Chondrocyte (in vitro differentiated cells): ENCODE measurements around the gene PLVAP. TPM values are rescaled to one million over a fixed set of nuclear protein-coding genes. Genes with fewer than 3 reads are reported as not detected.

Source experiments
- DNase-seq: peaks from one replicate; pipeline ENCODE4 v3.0.0; 2021; ENCODE audit warnings: mixed read lengths, low spot score
- H3K27ac Mint-ChIP-seq: one replicate; pipeline ENCODE4 v1.8.0; 2021; ENCODE audit warnings: mild to moderate bottlenecking, moderate library complexity, mixed read lengths; ENCODE audit not compliant: unreplicated experiment
- H3K27me3 Mint-ChIP-seq: 2 replicates; pipeline ENCODE4 v1.8.0; 2021; ENCODE audit warnings: low read depth, mixed read lengths
- H3K36me3 Mint-ChIP-seq: 2 replicates; pipeline ENCODE4 v1.8.0; 2021; ENCODE audit warnings: low read depth, mixed read lengths
- H3K4me1 Mint-ChIP-seq: 2 replicates; pipeline ENCODE4 v1.8.0; 2021; ENCODE audit warnings: low read depth, mild to moderate bottlenecking, mixed read lengths
- H3K4me3 Mint-ChIP-seq: one replicate; pipeline ENCODE4 v1.8.0; 2021; ENCODE audit warnings: mild to moderate bottlenecking, moderate library complexity, mixed read lengths; ENCODE audit not compliant: unreplicated experiment
- H3K9me3 Mint-ChIP-seq: 2 replicates; pipeline ENCODE4 v1.8.0; 2021; ENCODE audit warnings: low read depth, mixed read lengths
- CTCF ChIP-seq: fragments of 200-600 bp; sonication (generic); IDR thresholded peaks from 2 replicates; pipeline ENCODE4 v1.5.0; 2021; ENCODE audit warnings: antibody characterized with exemption, mild to moderate bottlenecking, moderate library complexity
- total RNA-seq: library from RNA; stranded (reverse); gene quantifications from 3 replicates; pipeline ENCODE4 v1.2.1, GENCODE V29; 2021

PLVAP gene
- total RNA-seq, 1 donor from 2014 or later = 0.22 TPM

GRCh38 chr19:17358395-17358794 lies 18.7 kb downstream of the PLVAP start:
- H3K4me1 Mint-ChIP-seq = peaks cover 10% of the 10 kb centered on the region
- no peaks in the 10 kb centered on the region for H3K27me3 Mint-ChIP-seq

GRCh38 chr19:17357724-17358123 lies 19.4 kb downstream of the PLVAP start:
- H3K27me3 Mint-ChIP-seq = no peaks in the 10 kb centered on the region
- no peak for TF ChIP-seq CTCF
- H3K4me1 Mint-ChIP-seq = peaks cover 16% of the 10 kb centered on the region
- no peak overlapping the region for H3K27ac Mint-ChIP-seq
- no peak overlapping the region for H3K4me3 Mint-ChIP-seq
- no peak for DNase-seq
- no peaks in the 10 kb centered on the region for H3K36me3 Mint-ChIP-seq
- no peaks in the 10 kb centered on the region for H3K9me3 Mint-ChIP-seq

More at GRCh38 chr19:17358395-17358794, 18.7 kb downstream of the PLVAP start:
- Mint-ChIP-seq H3K4me3 (no peak overlapping the region), H3K36me3 (no peaks in the 10 kb centered on the region), H3K9me3 (no peaks in the 10 kb centered on the region), H3K27ac (no peak overlapping the region)
- DNase-seq = no peak
- no peak for TF ChIP-seq CTCF

GRCh38 chr19:17357078-17357666 lies 20.0 kb downstream of the PLVAP start:
- Mint-ChIP-seq H3K9me3 (no peaks in the 10 kb centered on the region), H3K27ac (no peak overlapping the region), H3K27me3 (no peaks in the 10 kb centered on the region), H3K36me3 (no peaks in the 10 kb centered on the region), H3K4me1 (peaks cover 18% of the 10 kb centered on the region), H3K4me3 (no peak overlapping the region)
- DNase-seq = no peak
- no peak for TF ChIP-seq CTCF

- H3K27me3 Mint-ChIP-seq = no peaks in the 10 kb centered on the region
- H3K9me3 Mint-ChIP-seq = no peaks in the 10 kb centered on the region
- no peak for TF ChIP-seq CTCF
- H3K4me3 Mint-ChIP-seq = no peak overlapping the region
- no peak overlapping the region for H3K27ac Mint-ChIP-seq
- DNase-seq = no peak
- H3K4me1 Mint-ChIP-seq = peaks cover 30% of the 10 kb centered on the region
- H3K36me3 Mint-ChIP-seq = no peaks in the 10 kb centered on the region
Measured at GRCh38 chr19:17353386-17353785, 23.8 kb downstream of the PLVAP start.

GRCh38 chr19:17352608-17353280 lies 24.4 kb downstream of the PLVAP start:
- H3K36me3 Mint-ChIP-seq = no peaks in the 10 kb centered on the region
- TF ChIP-seq CTCF = no peak

More at GRCh38 chr19:17352608-17353280, 24.4 kb downstream of the PLVAP start:
- H3K27ac Mint-ChIP-seq = peak overlapping the region; percentile 36
- H3K4me1 Mint-ChIP-seq = peaks cover 32% of the 10 kb centered on the region
- DNase-seq = no peak
- H3K4me3 Mint-ChIP-seq = no peak overlapping the region
- no peaks in the 10 kb centered on the region for H3K27me3 Mint-ChIP-seq
- no peaks in the 10 kb centered on the region for H3K9me3 Mint-ChIP-seq
